ENCODE data around the gene RBM47.
"Not testable (repeated sequence)": the region's sequence is repeated elsewhere in the genome, so short reads cannot be mapped to it uniquely, and the experiment has no call there.

The RBM47 gene

GRCh38 chr4:40466789-40467188 is 162.9 kb downstream of the RBM47 start:
- DNase-seq (ENCODE audit: insufficient read length), result no peak
- TF ChIP-seq POLR2A (IDR thresholded peaks at IDR 0.05; ENCODE audit: low read depth, low read length), result no peak
- no peak for TF ChIP-seq TAF1 (IDR thresholded peaks at IDR 0.05; ENCODE audit: borderline replicate concordance, low read depth, low read length)
- no peak for TF ChIP-seq POLR2AphosphoS5 (IDR thresholded peaks at IDR 0.05; ENCODE audit: low read depth, low read length)
- FAIRE-seq, result no peak

- DNase-seq (ENCODE audit: insufficient read length), result peak; percentile 23
- peak; percentile 82 for FAIRE-seq
- TF ChIP-seq POLR2A (IDR thresholded peaks at IDR 0.05; ENCODE audit: low read depth, low read length) (no peak), POLR2AphosphoS5 (IDR thresholded peaks at IDR 0.05; ENCODE audit: low read depth, low read length) (no peak), TAF1 (IDR thresholded peaks at IDR 0.05; ENCODE audit: borderline replicate concordance, low read depth, low read length) (no peak)
Observed at GRCh38 chr4:40462326-40462725, 167.3 kb downstream of the RBM47 start.

- DNase-seq (ENCODE audit: insufficient read length), result no peak
- no peak for FAIRE-seq
- TF ChIP-seq POLR2AphosphoS5 (IDR thresholded peaks at IDR 0.05; ENCODE audit: low read depth, low read length) (no peak), TAF1 (IDR thresholded peaks at IDR 0.05; ENCODE audit: borderline replicate concordance, low read depth, low read length) (no peak), POLR2A (IDR thresholded peaks at IDR 0.05; ENCODE audit: low read depth, low read length) (no peak)
Observed at GRCh38 chr4:40461879-40462278, 167.8 kb downstream of the RBM47 start.

- FAIRE-seq, result no peak
- TF ChIP-seq POLR2A (IDR thresholded peaks at IDR 0.05; ENCODE audit: low read depth, low read length), result no peak
- TF ChIP-seq TAF1 (IDR thresholded peaks at IDR 0.05; ENCODE audit: borderline replicate concordance, low read depth, low read length), result no peak
- TF ChIP-seq POLR2AphosphoS5 (IDR thresholded peaks at IDR 0.05; ENCODE audit: low read depth, low read length), result no peak
- DNase-seq (ENCODE audit: insufficient read length), result no peak
Observed at GRCh38 chr4:40461062-40461461, 168.6 kb downstream of the RBM47 start.

GRCh38 chr4:40458683-40459082 is 171.0 kb downstream of the RBM47 start:
- no peak for TF ChIP-seq POLR2A (IDR thresholded peaks at IDR 0.05; ENCODE audit: low read depth, low read length)
- no peak for TF ChIP-seq POLR2AphosphoS5 (IDR thresholded peaks at IDR 0.05; ENCODE audit: low read depth, low read length)
- no peak for TF ChIP-seq TAF1 (IDR thresholded peaks at IDR 0.05; ENCODE audit: borderline replicate concordance, low read depth, low read length)

GRCh38 chr4:40458109-40458508 is 171.6 kb downstream of the RBM47 start:
- TF ChIP-seq POLR2AphosphoS5 (IDR thresholded peaks at IDR 0.05; ENCODE audit: low read depth, low read length) (no peak), POLR2A (IDR thresholded peaks at IDR 0.05; ENCODE audit: low read depth, low read length) (no peak), TAF1 (IDR thresholded peaks at IDR 0.05; ENCODE audit: borderline replicate concordance, low read depth, low read length) (no peak)
- no peak for FAIRE-seq
- DNase-seq (ENCODE audit: insufficient read length), result no peak

More at GRCh38 chr4:40458683-40459082, 171.0 kb downstream of the RBM47 start:
- DNase-seq (ENCODE audit: insufficient read length) (no peak), FAIRE-seq (no peak)

- FAIRE-seq (no peak), DNase-seq (ENCODE audit: insufficient read length) (no peak)
- no peak for TF ChIP-seq TAF1 (IDR thresholded peaks at IDR 0.05; ENCODE audit: borderline replicate concordance, low read depth, low read length)
- TF ChIP-seq POLR2A (IDR thresholded peaks at IDR 0.05; ENCODE audit: low read depth, low read length), result no peak
Observed at GRCh38 chr4:40455340-40455902, 174.2 kb downstream of the RBM47 start.

- DNase-seq (ENCODE audit: insufficient read length), result no peak
- FAIRE-seq, result no peak
- TF ChIP-seq POLR2AphosphoS5 (IDR thresholded peaks at IDR 0.05; ENCODE audit: low read depth, low read length) (no peak), POLR2A (IDR thresholded peaks at IDR 0.05; ENCODE audit: low read depth, low read length) (no peak), TAF1 (IDR thresholded peaks at IDR 0.05; ENCODE audit: borderline replicate concordance, low read depth, low read length) (no peak)
Observed at GRCh38 chr4:40454816-40455215, 174.8 kb downstream of the RBM47 start.

GRCh38 chr4:40453912-40454311 is 175.8 kb downstream of the RBM47 start:
- TF ChIP-seq TAF1 (IDR thresholded peaks at IDR 0.05; ENCODE audit: borderline replicate concordance, low read depth, low read length) (no peak), POLR2AphosphoS5 (IDR thresholded peaks at IDR 0.05; ENCODE audit: low read depth, low read length) (no peak), POLR2A (IDR thresholded peaks at IDR 0.05; ENCODE audit: low read depth, low read length) (no peak)
- FAIRE-seq, result no peak
- no peak for DNase-seq (ENCODE audit: insufficient read length)

GRCh38 chr4:40448875-40449274 is 180.8 kb downstream of the RBM47 start:
- DNase-seq (ENCODE audit: insufficient read length), result no peak
- TF ChIP-seq POLR2AphosphoS5 (IDR thresholded peaks at IDR 0.05; ENCODE audit: low read depth, low read length) (no peak), TAF1 (IDR thresholded peaks at IDR 0.05; ENCODE audit: borderline replicate concordance, low read depth, low read length) (no peak), POLR2A (IDR thresholded peaks at IDR 0.05; ENCODE audit: low read depth, low read length) (no peak)
- no peak for FAIRE-seq

- FAIRE-seq, result no peak
Observed at GRCh38 chr4:40446839-40447238, 182.8 kb downstream of the RBM47 start.

GRCh38 chr4:40446261-40446750 is 183.4 kb downstream of the RBM47 start:
- FAIRE-seq; DNase-seq (ENCODE audit: insufficient read length): not testable (repeated sequence)

More at GRCh38 chr4:40446839-40447238, 182.8 kb downstream of the RBM47 start:
- no peak for DNase-seq (ENCODE audit: insufficient read length)
- TF ChIP-seq POLR2A (IDR thresholded peaks at IDR 0.05; ENCODE audit: low read depth, low read length) (no peak), POLR2AphosphoS5 (IDR thresholded peaks at IDR 0.05; ENCODE audit: low read depth, low read length) (no peak), TAF1 (IDR thresholded peaks at IDR 0.05; ENCODE audit: borderline replicate concordance, low read depth, low read length) (no peak)
